SK-N-SH treated with all-trans-retinoic acid at 6 μM for 48 hours (cell line): ENCODE measurements around the gene C2orf42.

Source experiments
- CSDC2 ChIP-seq: fragments of 250-450 bp; sonication (Bioruptor Pico); IDR thresholded peaks from 2 replicates; pipeline ENCODE4 v1.5.0; 2020; ENCODE audit warnings: mild to moderate bottlenecking, moderate library complexity
- RARB ChIP-seq: fragments of 250-450 bp; sonication (Bioruptor Pico); IDR thresholded peaks from 2 replicates; pipeline ENCODE4 v1.8.0; 2021; ENCODE audit warnings: mild to moderate bottlenecking, moderate library complexity
- ZFP30 ChIP-seq: fragments of 450-650 bp; formaldehyde crosslinking; IDR thresholded peaks from 2 replicates; pipeline ENCODE4 v1.5.0; 2022; ENCODE audit warnings: mild to moderate bottlenecking, moderate library complexity
- TF ChIP-seq, protein P1 (sequence below): fragments of 250-450 bp; sonication (Bioruptor Pico); IDR thresholded peaks from 2 replicates; pipeline ENCODE4 v1.5.1; 2021; ENCODE audit warnings: mild to moderate bottlenecking, moderate library complexity
- TF ChIP-seq, protein P2 (sequence below): fragments of 250-450 bp; sonication (Bioruptor Pico); IDR thresholded peaks from 2 replicates; pipeline ENCODE4 v1.5.1; 2020; ENCODE audit warnings: low read depth, mild to moderate bottlenecking, moderate library complexity
- TF ChIP-seq, protein P3 (sequence below): fragments of 250-450 bp; sonication (Bioruptor Pico); IDR thresholded peaks from 2 replicates; pipeline ENCODE4 v1.5.0; 2020; ENCODE audit warnings: mild to moderate bottlenecking, moderate library complexity

DNA sequence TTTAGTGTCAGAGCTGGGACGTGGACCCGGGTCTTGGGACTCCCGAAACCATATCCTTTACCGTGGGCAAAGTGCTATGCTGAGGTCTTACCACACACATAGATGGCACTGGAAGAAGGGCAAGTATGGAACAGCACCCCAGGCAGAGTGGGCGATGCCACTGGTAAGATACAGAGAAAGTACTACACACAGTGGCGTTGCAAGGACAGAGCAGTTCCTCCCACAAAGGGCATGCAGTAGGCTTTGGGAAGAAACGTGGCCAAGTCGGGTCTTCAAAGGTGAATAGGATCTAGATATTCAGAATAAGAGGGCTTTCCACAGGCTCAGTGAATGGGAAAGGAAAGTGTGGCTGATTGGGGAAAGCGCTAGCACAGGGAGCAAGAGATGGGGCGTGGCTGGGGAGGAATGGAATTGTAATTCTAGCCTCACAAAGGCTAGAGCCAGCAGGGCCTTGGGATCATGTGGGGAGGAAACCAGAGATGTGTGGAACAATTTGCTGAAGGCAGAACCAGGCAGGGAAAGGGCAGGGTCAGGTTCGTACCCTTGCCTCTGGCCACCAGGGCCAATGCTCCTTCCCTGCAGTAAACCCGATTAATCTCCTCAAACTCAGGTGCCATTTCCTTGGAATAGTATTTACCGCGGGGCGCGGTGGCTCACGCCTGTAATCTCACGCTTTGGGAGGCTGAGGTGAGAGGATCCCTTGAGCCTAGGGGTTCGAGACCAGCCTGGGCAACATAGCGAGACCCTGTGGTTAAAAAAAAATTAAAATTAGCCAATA is 67.6 kb downstream of the C2orf42 start:
- TF ChIP-seq CSDC2 (CRISPR knock-in tag) (no peak), ZFP30 (CRISPR knock-in tag) (no peak), RARB (CRISPR knock-in tag) (no peak)
- TF ChIP-seq, protein P1, sequence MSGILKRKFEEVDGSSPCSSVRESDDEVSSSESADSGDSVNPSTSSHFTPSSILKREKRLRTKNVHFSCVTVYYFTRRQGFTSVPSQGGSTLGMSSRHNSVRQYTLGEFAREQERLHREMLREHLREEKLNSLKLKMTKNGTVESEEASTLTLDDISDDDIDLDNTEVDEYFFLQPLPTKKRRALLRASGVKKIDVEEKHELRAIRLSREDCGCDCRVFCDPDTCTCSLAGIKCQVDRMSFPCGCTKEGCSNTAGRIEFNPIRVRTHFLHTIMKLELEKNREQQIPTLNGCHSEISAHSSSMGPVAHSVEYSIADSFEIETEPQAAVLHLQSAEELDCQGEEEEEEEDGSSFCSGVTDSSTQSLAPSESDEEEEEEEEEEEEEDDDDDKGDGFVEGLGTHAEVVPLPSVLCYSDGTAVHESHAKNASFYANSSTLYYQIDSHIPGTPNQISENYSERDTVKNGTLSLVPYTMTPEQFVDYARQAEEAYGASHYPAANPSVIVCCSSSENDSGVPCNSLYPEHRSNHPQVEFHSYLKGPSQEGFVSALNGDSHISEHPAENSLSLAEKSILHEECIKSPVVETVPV (CRISPR knock-in tag), result no peak
- TF ChIP-seq, protein P2, sequence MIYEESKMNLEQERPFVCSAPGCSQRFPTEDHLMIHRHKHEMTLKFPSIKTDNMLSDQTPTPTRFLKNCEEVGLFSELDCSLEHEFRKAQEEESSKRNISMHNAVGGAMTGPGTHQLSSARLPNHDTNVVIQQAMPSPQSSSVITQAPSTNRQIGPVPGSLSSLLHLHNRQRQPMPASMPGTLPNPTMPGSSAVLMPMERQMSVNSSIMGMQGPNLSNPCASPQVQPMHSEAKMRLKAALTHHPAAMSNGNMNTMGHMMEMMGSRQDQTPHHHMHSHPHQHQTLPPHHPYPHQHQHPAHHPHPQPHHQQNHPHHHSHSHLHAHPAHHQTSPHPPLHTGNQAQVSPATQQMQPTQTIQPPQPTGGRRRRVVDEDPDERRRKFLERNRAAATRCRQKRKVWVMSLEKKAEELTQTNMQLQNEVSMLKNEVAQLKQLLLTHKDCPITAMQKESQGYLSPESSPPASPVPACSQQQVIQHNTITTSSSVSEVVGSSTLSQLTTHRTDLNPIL (CRISPR knock-in tag), result no peak
- TF ChIP-seq, protein P3, sequence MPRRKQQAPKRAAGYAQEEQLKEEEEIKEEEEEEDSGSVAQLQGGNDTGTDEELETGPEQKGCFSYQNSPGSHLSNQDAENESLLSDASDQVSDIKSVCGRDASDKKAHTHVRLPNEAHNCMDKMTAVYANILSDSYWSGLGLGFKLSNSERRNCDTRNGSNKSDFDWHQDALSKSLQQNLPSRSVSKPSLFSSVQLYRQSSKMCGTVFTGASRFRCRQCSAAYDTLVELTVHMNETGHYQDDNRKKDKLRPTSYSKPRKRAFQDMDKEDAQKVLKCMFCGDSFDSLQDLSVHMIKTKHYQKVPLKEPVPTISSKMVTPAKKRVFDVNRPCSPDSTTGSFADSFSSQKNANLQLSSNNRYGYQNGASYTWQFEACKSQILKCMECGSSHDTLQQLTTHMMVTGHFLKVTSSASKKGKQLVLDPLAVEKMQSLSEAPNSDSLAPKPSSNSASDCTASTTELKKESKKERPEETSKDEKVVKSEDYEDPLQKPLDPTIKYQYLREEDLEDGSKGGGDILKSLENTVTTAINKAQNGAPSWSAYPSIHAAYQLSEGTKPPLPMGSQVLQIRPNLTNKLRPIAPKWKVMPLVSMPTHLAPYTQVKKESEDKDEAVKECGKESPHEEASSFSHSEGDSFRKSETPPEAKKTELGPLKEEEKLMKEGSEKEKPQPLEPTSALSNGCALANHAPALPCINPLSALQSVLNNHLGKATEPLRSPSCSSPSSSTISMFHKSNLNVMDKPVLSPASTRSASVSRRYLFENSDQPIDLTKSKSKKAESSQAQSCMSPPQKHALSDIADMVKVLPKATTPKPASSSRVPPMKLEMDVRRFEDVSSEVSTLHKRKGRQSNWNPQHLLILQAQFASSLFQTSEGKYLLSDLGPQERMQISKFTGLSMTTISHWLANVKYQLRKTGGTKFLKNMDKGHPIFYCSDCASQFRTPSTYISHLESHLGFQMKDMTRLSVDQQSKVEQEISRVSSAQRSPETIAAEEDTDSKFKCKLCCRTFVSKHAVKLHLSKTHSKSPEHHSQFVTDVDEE (CRISPR knock-in tag), result no peak
